NCI-H526 treated with DMSO at 0.1 percent for 48 hours (cell line): ENCODE results near the gene NR2F2.
"Not testable (repeated sequence)": the region's sequence is repeated elsewhere in the genome, so short reads cannot be mapped to it uniquely, and the experiment has no call there.

Experiments used
- DNase-seq: peaks from one replicate; lab custom pipeline; 2025; lab: John Stamatoyannopoulos, UW

NR2F2 gene

GRCh38 chr15:96367311-96368200 lies 37.1 kb downstream of the NR2F2 start:
- no peak for DNase-seq

- DNase-seq, result no peak
Observed at GRCh38 chr15:96369351-96369750, 38.9 kb downstream of the NR2F2 start.

- DNase-seq, result no peak
Observed at GRCh38 chr15:96369825-96370621, 39.5 kb downstream of the NR2F2 start.

DNA sequence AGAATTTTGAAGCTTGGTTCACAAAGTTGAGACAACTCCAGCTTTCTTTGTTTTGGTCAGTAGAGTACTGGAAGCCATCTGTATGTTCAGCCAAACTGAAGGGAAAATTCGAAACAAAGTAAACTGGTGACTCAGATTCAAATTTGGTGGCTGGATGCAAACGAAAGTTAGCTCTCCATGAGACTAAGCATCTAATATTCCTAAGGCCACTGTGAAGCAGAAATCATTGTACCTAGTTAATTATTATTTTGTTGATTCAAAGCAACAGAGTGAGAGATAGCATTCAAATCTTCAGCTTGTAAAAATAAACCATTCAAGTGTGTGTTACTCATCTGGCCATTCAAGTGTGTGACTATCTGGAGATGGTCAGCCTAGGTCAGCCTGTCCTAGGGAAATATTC lies 42.1 kb downstream of the NR2F2 start:
- peak; percentile 42 for DNase-seq

GRCh38 chr15:96374499-96374898 lies 44.0 kb downstream of the NR2F2 start:
- no peak for DNase-seq

DNA sequence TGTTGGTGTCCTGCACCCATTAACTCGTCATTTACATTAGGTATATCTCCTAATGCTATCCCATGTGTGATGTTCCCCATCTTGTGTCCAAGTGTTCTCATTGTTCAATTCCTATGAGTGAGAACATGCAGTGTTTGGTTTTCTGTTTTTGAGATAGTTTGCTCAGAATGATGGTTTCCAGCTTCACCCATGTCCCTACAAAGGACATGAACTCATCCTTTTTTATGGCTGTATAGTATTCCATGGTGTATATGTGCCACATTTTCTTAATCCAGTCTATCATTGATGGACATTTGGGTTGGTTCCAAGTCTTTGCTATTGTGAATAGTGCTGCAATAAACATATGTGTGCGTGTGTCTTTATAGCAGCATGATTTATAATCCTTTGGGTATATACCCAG lies 49.1 kb downstream of the NR2F2 start:
- not testable (repeated sequence) for DNase-seq

DNA sequence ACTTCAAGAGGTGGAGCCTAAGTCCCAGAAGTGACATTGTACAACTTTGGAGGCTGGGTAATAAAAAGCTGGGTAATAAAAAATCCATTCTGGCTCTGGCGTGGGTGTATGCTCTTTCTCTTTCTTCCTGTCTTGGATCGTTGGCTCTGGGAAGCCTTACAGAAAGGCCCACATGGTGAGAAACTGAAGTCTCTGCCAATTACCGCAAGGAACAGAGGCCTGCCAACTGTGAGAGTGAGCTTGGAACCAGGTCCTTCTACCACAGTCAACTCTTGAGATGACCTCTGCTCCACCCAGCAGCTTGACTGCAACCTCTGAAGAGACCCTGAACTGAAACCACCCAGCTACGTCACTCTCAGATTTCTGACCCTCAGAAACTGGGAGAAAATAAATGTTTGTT lies 51.0 kb downstream of the NR2F2 start:
- DNase-seq, result no peak

GRCh38 chr15:96385195-96385594 lies 54.7 kb downstream of the NR2F2 start:
- no peak for DNase-seq

- DNase-seq, result no peak
Observed at GRCh38 chr15:96388673-96389072, 58.2 kb downstream of the NR2F2 start.
